Cardiac fibroblast (primary cell): Measurements from ENCODE around the gene RIMS4.

Experiments
- DNase-seq, 2 donors: peaks; one replicate each; pipeline versions ENCODE4 v3.0.0 to v3.0.0-alpha.2; 2010; ENCODE audit warnings: low read depth in 2 of 2
- H3K4me3 ChIP-seq, 2 donors: replicated peaks in 1 of 2; 1 replicate in 1 of 2; 2 replicates in 1 of 2; pipeline ENCODE4 v1.5.1; 2011; ENCODE audit warnings: low read depth in 2 of 2, low read length in 2 of 2, mild to moderate bottlenecking in 2 of 2, moderate library complexity in 1 of 2
- TF ChIP-seq, protein P1 (sequence below): IDR thresholded peaks from one replicate; pipeline ENCODE4 v1.5.1; 2011; ENCODE audit warnings: low read depth, mild to moderate bottlenecking, low read length, inconsistent platforms

RIMS4 gene

DNA sequence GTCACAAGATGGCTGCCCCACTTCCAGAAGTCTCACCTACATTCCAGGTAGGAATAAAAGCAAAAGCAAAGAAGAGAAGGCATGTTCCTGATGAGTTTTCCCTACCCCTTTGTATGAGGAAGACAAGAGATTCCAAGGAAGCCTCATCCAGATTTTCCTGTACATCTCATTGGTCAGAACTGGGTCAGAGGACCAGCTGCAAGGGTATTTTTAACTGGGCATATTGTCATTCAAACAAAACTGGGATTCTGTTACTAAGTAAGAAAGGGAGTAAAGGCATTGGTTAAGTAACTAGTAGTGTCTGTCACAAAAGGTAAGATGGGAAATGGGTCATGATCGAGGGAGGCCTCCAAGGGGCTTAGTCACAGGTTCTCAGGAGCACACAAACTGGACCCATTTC is 28.2 kb upstream of the RIMS4 start:
- H3K4me3 ChIP-seq, result no peak overlapping the region
- TF ChIP-seq, protein P1, sequence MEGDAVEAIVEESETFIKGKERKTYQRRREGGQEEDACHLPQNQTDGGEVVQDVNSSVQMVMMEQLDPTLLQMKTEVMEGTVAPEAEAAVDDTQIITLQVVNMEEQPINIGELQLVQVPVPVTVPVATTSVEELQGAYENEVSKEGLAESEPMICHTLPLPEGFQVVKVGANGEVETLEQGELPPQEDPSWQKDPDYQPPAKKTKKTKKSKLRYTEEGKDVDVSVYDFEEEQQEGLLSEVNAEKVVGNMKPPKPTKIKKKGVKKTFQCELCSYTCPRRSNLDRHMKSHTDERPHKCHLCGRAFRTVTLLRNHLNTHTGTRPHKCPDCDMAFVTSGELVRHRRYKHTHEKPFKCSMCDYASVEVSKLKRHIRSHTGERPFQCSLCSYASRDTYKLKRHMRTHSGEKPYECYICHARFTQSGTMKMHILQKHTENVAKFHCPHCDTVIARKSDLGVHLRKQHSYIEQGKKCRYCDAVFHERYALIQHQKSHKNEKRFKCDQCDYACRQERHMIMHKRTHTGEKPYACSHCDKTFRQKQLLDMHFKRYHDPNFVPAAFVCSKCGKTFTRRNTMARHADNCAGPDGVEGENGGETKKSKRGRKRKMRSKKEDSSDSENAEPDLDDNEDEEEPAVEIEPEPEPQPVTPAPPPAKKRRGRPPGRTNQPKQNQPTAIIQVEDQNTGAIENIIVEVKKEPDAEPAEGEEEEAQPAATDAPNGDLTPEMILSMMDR, result no peak
- DNase-seq, result no peak

DNA sequence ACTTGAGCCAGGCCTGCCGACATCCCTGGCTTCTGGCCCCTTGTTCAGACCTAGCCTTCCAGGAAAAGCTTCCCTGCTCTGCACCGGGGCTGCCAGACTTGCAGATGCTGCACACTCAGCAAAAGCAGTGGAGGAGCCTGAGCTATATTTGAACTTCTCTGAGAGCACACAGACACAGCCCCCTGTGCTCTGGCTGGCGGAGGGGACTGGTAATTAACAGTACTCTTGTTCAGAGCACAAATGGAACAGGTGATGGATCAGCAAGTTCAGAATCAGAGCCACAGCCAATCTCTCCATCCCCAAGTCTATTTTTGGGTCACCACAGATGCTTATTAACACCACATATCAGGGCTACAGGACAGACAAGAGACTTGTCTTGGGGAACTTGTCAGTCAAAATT is 27.6 kb upstream of the RIMS4 start:
- no peak for DNase-seq
- TF ChIP-seq, protein P1, result no peak
- no peak overlapping the region for H3K4me3 ChIP-seq

DNA sequence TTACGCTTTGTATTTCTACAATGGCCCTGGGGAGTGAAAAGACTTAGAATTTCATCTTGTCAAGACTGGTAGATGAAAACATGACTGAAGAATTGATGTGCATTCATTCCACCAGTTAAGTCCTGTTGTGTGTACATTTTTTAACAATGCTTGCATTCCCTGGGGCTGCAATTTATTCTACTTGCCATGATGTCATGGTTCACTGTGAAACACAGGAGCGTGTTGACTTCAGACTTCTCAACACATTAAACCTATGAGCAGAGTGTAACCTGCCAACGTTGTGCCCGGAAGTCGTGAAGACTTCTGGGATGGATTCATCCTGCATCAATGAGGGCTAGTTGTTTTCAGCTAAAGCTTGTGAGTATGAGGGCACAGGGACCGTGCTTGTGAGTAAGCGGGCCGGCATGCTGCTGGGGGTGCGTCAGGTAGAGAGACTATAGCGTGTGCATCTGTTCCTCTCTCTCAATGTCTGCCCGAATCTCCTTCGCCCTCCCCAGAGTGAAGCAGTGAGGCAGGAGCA is 26.3 kb upstream of the RIMS4 start:
- H3K4me3 ChIP-seq, result no peak overlapping the region
- DNase-seq, result no peak

DNA sequence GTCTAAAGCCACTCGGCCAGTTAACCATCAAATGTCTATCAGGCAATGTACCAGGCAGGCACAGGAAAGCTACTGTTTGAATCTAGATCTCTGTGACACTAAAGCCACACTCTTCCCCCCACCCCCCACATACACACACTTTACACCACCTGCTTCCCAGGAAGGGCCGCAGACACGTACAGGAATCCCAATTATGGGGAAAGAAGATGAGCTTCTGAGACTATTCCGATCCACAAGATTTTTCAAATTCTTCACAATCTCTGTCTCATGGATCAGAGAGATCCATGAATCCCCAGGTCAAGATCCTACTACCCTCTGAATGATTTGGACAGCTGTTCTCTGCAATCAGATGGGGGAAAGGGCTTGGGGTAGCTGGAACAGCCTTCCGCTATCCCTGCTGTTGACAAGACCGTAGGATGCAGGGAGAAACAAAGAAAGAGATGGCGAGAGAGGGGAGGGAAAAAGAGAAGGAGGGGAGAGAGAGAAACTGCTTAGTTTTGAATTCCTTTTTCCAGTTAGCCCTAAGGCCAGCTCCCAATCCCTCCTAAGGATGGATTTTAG is 25.4 kb upstream of the RIMS4 start:
- TF ChIP-seq, protein P1, result no peak
- no peak for DNase-seq
- H3K4me3 ChIP-seq, result no peak overlapping the region

More for the DNA sequence above, 26.3 kb upstream of the RIMS4 start:
- TF ChIP-seq, protein P1, result no peak

DNA sequence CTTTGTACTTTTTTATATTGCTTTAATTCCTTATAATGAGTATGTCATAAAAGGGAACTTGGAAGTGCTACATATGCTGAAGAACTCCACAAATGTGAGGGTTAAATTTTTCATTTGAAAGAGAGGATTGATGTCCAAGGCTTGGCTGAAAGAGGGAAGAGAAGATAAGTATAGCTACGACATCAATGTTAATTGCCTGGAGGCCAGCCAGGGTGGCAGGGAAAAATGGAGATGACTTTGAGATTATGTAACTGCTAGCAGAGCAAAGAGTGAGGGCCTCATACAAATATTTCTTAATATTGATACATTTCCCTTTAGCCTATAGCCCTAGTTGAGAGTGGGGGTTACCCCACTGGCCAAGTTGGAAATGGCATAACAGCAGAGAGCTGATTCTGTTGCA is 24.8 kb upstream of the RIMS4 start:
- H3K4me3 ChIP-seq, result no peak overlapping the region
- TF ChIP-seq, protein P1, result no peak
- no peak for DNase-seq

DNA sequence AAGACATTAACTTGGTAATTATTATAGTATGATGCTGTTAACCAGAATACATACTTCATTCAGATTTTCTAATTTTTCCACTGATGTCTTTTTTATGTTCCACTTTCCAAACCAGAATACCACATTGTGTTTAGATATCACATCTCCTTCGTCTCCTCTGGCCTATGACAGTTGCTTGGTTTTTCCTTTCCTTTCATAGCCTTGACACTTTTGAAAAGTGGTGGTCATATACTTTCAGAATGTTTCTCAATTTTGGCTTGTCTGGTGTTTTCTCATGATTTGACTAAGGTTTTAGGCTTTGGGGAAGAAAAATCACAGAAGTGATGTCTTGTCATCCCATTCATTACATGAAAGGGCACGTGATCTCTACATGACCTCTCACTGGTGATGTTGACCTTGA is 24.3 kb upstream of the RIMS4 start:
- no peak overlapping the region for H3K4me3 ChIP-seq
- no peak for DNase-seq
- TF ChIP-seq, protein P1, result no peak

DNA sequence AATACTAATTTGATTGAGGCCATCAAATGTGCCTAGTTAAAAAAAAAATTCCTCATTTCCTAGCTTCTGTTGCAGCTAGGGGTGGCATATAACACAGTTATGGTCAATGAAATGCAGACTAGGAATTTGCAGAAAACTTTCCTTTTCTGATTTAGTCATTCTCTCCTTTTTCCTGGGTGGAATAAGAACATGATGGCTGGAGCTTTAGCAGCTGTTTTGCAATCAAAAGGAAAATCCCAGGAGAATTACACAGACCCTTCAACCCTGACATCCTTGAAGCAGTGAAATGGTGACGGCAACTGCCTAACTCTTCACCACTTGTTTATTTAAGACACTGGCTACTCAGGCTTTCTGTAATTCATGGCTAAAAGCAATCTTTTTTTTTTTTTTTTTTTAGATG is 23.1 kb upstream of the RIMS4 start:
- no peak overlapping the region for H3K4me3 ChIP-seq
- TF ChIP-seq, protein P1, result no peak
- DNase-seq, result no peak
